GM18505 (cell line): ENCODE data around the gene CORT.
"Not testable (repeated sequence)": the region's sequence is repeated elsewhere in the genome, so short reads cannot be mapped to it uniquely, and the experiment has no call there.

ENCODE experiments used
- ATAC-seq: cut with Tn5 transposase; IDR thresholded peaks from one replicate; pipeline ENCODE4 v1.9.1; 2021; ENCODE audit not compliant: unreplicated experiment
- POLR2A ChIP-seq: IDR thresholded peaks from 4 replicates; pipeline ENCODE4 v1.6.1; 2011; ENCODE audit warnings: borderline replicate concordance; ENCODE audit not compliant: insufficient read depth, insufficient read length; ENCODE audit errors: extremely low read depth

Gene CORT

GRCh38 chr1:10446790-10447422 lies 2.9 kb upstream of the CORT start:
- no peak for TF ChIP-seq POLR2A
- ATAC-seq = no peak

- TF ChIP-seq POLR2A = no peak
- no peak for ATAC-seq
These were observed 454 bp downstream of the CORT start for GRCh38 chr1:10450156-10450814.

- ATAC-seq = no peak
- no peak for TF ChIP-seq POLR2A
These were observed 1.0 kb downstream of the CORT start for GRCh38 chr1:10450836-10451235.

GRCh38 chr1:10451287-10451686 lies 1.5 kb downstream of the CORT start:
- ATAC-seq = no peak
- TF ChIP-seq POLR2A = no peak

GRCh38 chr1:10456048-10456447 lies 6.2 kb downstream of the CORT start:
- no peak for ATAC-seq
- no peak for TF ChIP-seq POLR2A

GRCh38 chr1:10456661-10457060 lies 6.8 kb downstream of the CORT start:
- no peak for TF ChIP-seq POLR2A
- ATAC-seq = no peak

- ATAC-seq = not testable (repeated sequence)
These were observed 7.6 kb downstream of the CORT start for GRCh38 chr1:10457462-10457861.

- no peak for TF ChIP-seq POLR2A
- ATAC-seq = no peak
These were observed 8.0 kb downstream of the CORT start for GRCh38 chr1:10457875-10458274.

- no peak for TF ChIP-seq POLR2A
- no peak for ATAC-seq
These were observed 9.4 kb downstream of the CORT start for GRCh38 chr1:10459184-10459583.

- TF ChIP-seq POLR2A = no peak
These were observed 17.2 kb downstream of the CORT start for GRCh38 chr1:10467078-10467477.

GRCh38 chr1:10470043-10470442 lies 20.2 kb downstream of the CORT start:
- no peak for TF ChIP-seq POLR2A
- no peak for ATAC-seq

More at GRCh38 chr1:10467078-10467477, 17.2 kb downstream of the CORT start:
- no peak for ATAC-seq

GRCh38 chr1:10471411-10472219 lies 21.8 kb downstream of the CORT start:
- no peak for TF ChIP-seq POLR2A
- ATAC-seq = no peak

GRCh38 chr1:10472220-10473144 lies 22.7 kb downstream of the CORT start, which contains the start of gene DFFA:
Gene DFFA, minus strand, starts transcription at chr1:10472529. Its CDS starts 71 bp downstream, at chr1:10472458.
- peak; percentile 68 for ATAC-seq
- peak; percentile 76 for TF ChIP-seq POLR2A
